Transverse colon (tissue), 4 donors: ENCODE measurements around the gene PUSL1. TPM values are rescaled to one million over a fixed set of nuclear protein-coding genes. Genes with fewer than 3 reads are reported as not detected.

Experiments
- DNase-seq: peaks from one replicate; pipeline ENCODE4 v3.0.0-alpha.2; 2019
- H3K27ac ChIP-seq, 4 donors: fragments of 200-600 bp; sonication (generic); 2 replicates each; pipeline ENCODE4 v1.5.1; 2016 to 2018; ENCODE audit warnings: inconsistent platforms in 4 of 4
- H3K27me3 ChIP-seq: fragments of 200-600 bp; sonication (generic); 2 replicates; pipeline ENCODE4 v1.5.1; 2017; ENCODE audit warnings: inconsistent platforms
- H3K36me3 ChIP-seq, 4 donors: fragments of 200-600 bp; sonication (generic); 2 replicates each; pipeline ENCODE4 v1.5.1; 2017 to 2019; ENCODE audit warnings: inconsistent platforms in 4 of 4
- H3K4me1 ChIP-seq, 4 donors: fragments of 200-600 bp; sonication (generic); 2 replicates each; pipeline ENCODE4 v1.5.1; 2017 to 2020; ENCODE audit warnings: inconsistent platforms in 4 of 4
- H3K4me3 ChIP-seq, 4 donors: fragments of 200-600 bp; sonication (generic); 1 replicate in 1 of 4; 2 replicates in 3 of 4; pipeline versions ENCODE4 v1.5.1 to v1.6.1; 2017 to 2019; ENCODE audit warnings: inconsistent platforms in 4 of 4
- H3K9me3 ChIP-seq, 2 donors: fragments of 200-600 bp; sonication (generic); 2 replicates each; pipeline ENCODE4 v1.5.1; 2017 to 2019; ENCODE audit warnings: inconsistent platforms in 2 of 2
- CTCF ChIP-seq, 5 experiments: fragments of 200-600 bp in 3 of 5; fragments of 450-650 bp in 2 of 5; sonication (generic) in 3 of 5; IDR thresholded peaks; 1 replicate in 2 of 5; 2 replicates in 3 of 5; pipeline ENCODE4 v1.5.1; 2016 to 2017; ENCODE audit warnings: antibody characterized with exemption in 5 of 5, inconsistent platforms in 3 of 5, mild to moderate bottlenecking in 2 of 5, moderate library complexity in 1 of 5
- EP300 ChIP-seq: sonication (generic); formaldehyde crosslinking; IDR thresholded peaks from one replicate; pipeline ENCODE4 v1.6.1; 2017; ENCODE audit warnings: antibody characterized with exemption, low read depth
- POLR2A ChIP-seq: fragments of 450-650 bp; IDR thresholded peaks from one replicate; pipeline ENCODE4 v1.6.1; 2016; ENCODE audit warnings: antibody characterized with exemption, mild to moderate bottlenecking, moderate library complexity
- POLR2AphosphoS5 ChIP-seq, 3 donors: sonication (generic); formaldehyde crosslinking; IDR thresholded peaks; one replicate each; pipeline ENCODE4 v1.6.1; 2016; ENCODE audit warnings: antibody characterized with exemption in 3 of 3
- WGBS, 2 donors: methylation state at CpG; one replicate each; pipeline ENCODE4 v1.1.5; 2018; ENCODE audit warnings: low coverage in 1 of 2; 5-methylcytosine and 5-hydroxymethylcytosine counted together
- in situ Hi-C, 4 donors: fragments of 200-750 bp; cut with MboI; loops; one replicate each; pipeline versions ENCODE4 v1.15.0 to v1.15.1; 2017; ENCODE audit warnings: low sequenced_read_pairs in 3 of 4, low pct_ligation_motif_present in 1 of 4, low pct_unique_long_range_greater_than_20kb in 1 of 4
- intact Hi-C: fragments of 100-400 bp; cut with DNase I; formaldehyde crosslinking; loops from one replicate; pipeline ENCODE4 v1.15.1; 2023; ENCODE audit warnings: low total_unique reads
- total RNA-seq, 4 donors: library from RNA; depleted of rRNA; stranded (reverse); fragments of >200 nt; gene quantifications; one replicate each; pipeline ENCODE4 v1.1.0, GENCODE V29; 2016

The PUSL1 gene
- total RNA-seq, 4 donors from 2014 or later = 7.0 to 35.9 (median 20.5) TPM

DNA sequence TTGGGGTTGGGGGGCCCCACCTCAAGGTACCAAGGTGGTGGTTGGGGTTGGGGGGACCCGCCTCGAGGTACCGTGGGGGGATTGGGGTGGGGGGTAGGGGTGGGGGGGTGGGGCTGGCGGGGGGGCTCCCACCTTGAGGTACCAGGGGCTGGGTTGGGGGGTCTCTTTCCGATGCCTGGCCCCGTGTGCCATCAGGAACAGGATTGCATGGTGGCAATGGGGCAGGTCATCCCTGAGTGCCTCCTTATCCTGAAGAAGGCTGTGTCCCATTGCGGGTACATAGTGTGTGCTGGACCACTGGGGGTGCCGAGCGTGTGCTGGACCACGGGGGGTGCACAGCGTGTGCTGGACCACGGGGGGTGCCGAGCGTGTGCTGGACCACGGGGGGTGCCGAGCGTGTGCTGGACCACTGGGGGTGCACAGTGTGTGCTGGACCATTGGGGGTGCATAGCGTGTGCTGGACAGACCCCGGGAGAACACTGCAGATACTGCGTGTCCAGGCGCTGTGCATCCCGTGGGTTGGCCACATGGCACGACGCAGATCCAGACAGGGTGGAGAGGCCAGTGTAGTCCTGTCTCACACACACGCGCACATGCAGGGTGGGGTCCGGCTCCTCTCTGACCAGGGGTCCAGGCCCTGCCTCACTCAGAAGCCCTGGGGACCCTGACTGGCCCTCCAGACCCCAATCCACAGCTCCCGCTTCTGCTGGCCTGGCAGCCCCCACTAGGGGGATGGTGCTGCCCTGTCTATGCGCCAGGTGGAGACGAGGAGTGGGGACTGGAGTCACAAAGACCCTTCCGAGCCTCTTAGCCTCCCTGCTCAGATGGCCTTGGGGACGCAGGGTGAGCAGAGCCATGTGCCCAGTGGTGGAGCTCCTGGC is 23.9 kb upstream of the PUSL1 start:
- no peaks in the 10 kb centered on the region for H3K36me3 ChIP-seq
- no peak for DNase-seq
- no peak overlapping the region for H3K27ac ChIP-seq
- peaks cover 8 to 24% (median 11%) of the 10 kb centered on the region in 4 donors for H3K4me1 ChIP-seq
- TF ChIP-seq POLR2A (no peak), POLR2AphosphoS5 (IDR thresholded peaks at IDR 0.05) (no peak), EP300 (no peak), CTCF (IDR thresholded peaks at IDR 0.05) (no peak)
- H3K27me3 ChIP-seq = peaks cover 33% of the 10 kb centered on the region
- H3K9me3 ChIP-seq = no peaks in the 10 kb centered on the region
- H3K4me3 ChIP-seq = no peak overlapping the region
- WGBS, 2 donors = 82% methylated on average over 27 of the region's 32 CpGs; no CpG with 5 or more reads in 1 of the 2 donors
- in situ Hi-C loops = no loop called here
- intact Hi-C loops = no loop called here

- DNase-seq = no peak
- intact Hi-C loops = no loop called here
- WGBS, 2 donors = 97% methylated on average over 15 of the region's 22 CpGs; no CpG with 5 or more reads in 1 of the 2 donors
These were observed 23.3 kb upstream of the PUSL1 start for GRCh38 chr1:1285102-1285571.

GRCh38 chr1:1285611-1286311 is 22.6 kb upstream of the PUSL1 start:
- 40% methylated on average over 31 of the region's 37 CpGs; no CpG with 5 or more reads in 1 of the 2 donors for WGBS, 2 donors
- Histone ChIP-seq H3K4me3 (no peak overlapping the region), H3K27me3 (peaks cover 33% of the 10 kb centered on the region), H3K4me1 (peaks cover 8 to 24% (median 13%) of the 10 kb centered on the region in 4 donors), H3K27ac (no peak overlapping the region), H3K9me3 (no peaks in the 10 kb centered on the region), H3K36me3 (no peaks in the 10 kb centered on the region)
- TF ChIP-seq CTCF (IDR thresholded peaks at IDR 0.05) (no peak), POLR2A (no peak), EP300 (no peak), POLR2AphosphoS5 (IDR thresholded peaks at IDR 0.05) (no peak)
- in situ Hi-C loops (no loop called here), intact Hi-C loops (no loop called here)
- DNase-seq = peak; percentile 46

More at GRCh38 chr1:1285102-1285571, 23.3 kb upstream of the PUSL1 start:
- peaks cover 8 to 24% (median 11%) of the 10 kb centered on the region in 4 donors for H3K4me1 ChIP-seq
- no peaks in the 10 kb centered on the region for H3K9me3 ChIP-seq
- no peak overlapping the region for H3K4me3 ChIP-seq
- H3K27ac ChIP-seq = no peak overlapping the region
- H3K27me3 ChIP-seq = peaks cover 33% of the 10 kb centered on the region
- H3K36me3 ChIP-seq = no peaks in the 10 kb centered on the region
- TF ChIP-seq POLR2A (no peak), POLR2AphosphoS5 (IDR thresholded peaks at IDR 0.05) (no peak), EP300 (no peak), CTCF (IDR thresholded peaks at IDR 0.05) (no peak)
- in situ Hi-C loops = no loop called here
